Activated T-cell treated with anti-CD3 and anti-CD28 coated beads for 1 hour (primary cell): ENCODE measurements around the gene IGF2R.

Source experiments
- DNase-seq: peaks from one replicate; pipeline ENCODE4 v3.0.0-alpha.2; 2020; ENCODE audit warnings: low read depth

Gene IGF2R

DNA sequence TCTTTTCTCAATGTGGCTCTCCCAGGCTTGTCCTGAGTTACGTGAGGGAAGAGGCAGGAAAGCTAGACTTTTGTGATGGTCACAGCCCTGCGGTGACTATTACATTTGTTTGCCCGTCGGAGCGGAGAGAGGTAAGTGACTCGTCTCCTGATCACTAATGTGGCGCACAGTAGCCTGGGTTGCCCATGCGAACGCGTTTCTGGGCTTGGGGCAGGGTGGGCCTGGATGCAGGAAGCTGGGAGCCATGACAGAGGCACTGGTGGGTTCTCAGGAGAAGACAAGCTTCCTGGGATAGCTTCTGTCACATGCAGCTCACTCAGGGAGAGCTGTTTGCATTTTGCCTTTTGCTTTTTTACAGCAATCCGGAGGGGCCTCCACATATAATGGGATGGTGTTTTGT is 60.6 kb downstream of the IGF2R start:
- no peak for DNase-seq

GRCh38 chr6:160030103-160030502 is 61.2 kb downstream of the IGF2R start:
- DNase-seq = no peak

DNA sequence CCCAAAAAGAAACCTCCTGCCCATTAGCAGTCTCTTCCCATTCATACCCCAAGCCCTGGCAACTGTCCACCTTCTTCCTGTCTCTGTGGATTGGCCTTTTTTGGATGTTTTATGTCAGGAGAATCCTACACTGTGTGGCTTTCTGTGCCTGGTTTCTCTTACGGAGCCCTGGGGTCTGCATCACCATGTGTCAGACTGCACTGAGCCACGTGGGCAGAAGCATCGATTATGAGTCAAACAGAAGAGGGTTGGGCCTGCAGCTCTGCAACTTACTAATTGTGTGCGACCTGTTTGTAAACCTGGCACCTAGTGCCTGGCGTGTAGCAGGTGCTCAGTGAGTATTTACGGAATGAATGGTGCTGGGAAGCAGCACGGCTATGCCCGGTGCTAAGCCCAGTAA is 62.6 kb downstream of the IGF2R start:
- no peak for DNase-seq

GRCh38 chr6:160031871-160032270 is 63.0 kb downstream of the IGF2R start:
- no peak for DNase-seq

DNA sequence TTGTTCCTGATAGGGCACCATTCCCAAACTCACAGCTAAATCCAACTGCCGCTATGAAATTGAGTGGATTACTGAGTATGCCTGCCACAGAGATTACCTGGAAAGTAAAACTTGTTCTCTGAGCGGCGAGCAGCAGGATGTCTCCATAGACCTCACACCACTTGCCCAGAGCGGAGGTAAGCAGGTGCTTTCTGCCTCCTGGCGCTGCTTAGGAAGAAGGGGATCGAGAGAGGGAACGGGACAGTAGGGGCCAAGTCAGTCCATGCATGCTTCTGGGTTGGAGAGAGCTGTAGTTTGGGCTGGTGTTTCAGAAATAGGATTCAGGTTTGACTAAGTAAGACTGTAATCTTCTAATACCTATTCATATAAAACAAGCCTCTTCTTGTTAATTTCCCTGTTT is 63.7 kb downstream of the IGF2R start:
- DNase-seq = no peak

DNA sequence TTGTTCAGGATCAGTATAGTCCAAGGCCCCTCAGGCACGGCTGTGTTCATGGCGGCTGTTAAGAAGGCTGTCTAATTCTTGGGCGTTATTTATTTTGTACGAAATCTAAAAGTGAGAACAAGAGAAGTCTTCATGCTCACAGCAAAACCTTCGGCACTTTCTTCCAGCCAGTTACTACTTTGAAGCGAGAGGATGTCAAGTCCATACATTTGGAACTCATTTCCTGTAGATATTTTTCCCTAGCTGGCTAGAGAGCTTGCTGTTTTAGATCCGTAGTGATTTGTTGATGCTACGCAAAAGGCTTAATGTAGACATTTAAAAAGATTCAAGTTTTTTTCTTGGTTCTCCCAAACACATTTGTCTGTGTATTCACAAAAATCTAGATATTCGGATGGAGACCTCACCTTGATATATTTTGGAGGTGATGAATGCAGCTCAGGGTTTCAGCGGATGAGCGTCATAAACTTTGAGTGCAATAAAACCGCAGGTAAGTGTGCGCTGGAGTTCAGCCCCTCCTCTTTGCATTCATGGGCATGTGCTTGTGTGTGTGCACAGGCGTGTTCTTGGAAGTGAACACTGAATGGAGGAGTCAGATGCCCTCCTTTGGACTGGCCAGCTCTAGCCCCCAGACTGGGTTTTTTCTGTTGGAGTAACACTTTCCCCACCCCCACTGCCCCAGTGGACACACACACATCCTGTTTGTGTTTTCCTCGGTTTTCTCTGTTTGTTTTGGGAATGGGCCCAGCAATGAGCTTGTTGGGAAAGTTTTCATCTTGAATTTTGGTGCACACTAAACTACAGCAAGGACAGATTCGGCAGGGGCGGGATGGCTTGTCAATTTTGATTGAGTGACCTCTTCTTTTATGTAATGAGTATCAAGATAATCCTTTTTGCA is 65.4 kb downstream of the IGF2R start:
- no peak for DNase-seq

DNA sequence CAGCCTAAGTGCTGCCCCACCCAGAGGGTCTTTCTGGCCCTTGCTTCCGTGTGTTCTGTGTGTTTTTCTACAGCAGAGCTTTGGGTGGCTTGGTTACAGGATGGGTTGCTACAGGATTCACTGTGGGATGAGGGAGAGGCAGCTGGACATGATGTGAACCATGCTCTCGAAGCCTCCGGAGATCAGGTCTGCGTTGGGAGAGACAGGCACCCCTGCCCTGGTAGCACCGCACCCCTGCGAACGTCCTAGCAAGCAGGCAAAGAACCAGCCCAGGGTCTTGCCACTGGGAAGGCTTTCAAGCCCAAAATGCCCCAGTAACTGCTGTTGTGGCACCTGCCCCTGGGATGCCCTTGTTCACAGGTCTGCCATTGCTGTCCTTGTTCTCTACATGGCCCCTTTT is 66.4 kb downstream of the IGF2R start:
- DNase-seq = no peak

- no peak for DNase-seq
These were observed 66.9 kb downstream of the IGF2R start for GRCh38 chr6:160035693-160036330.

DNA sequence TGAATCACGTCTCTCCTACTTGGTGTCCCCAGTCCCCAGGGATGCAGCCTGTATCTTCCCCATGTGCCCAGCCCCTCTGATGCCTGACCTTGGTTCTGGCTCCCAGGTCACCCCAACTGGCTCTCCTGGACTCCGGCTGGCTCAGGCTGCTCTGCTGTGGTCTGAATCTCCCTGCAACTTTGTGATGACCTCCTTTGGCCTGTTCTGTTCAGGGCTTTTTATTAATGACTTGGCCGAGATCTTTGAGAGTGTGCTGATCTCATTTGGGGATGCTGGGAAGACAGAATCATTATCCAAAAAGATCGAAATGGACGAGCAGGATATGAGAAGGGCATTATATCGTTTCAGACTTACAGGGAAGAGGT is 67.4 kb downstream of the IGF2R start:
- no peak for DNase-seq

- DNase-seq = no peak
These were observed 67.9 kb downstream of the IGF2R start for GRCh38 chr6:160036790-160037206.

GRCh38 chr6:160038479-160038878 is 69.6 kb downstream of the IGF2R start:
- no peak for DNase-seq

- DNase-seq = no peak
These were observed 70.6 kb downstream of the IGF2R start for GRCh38 chr6:160039441-160039840.

DNA sequence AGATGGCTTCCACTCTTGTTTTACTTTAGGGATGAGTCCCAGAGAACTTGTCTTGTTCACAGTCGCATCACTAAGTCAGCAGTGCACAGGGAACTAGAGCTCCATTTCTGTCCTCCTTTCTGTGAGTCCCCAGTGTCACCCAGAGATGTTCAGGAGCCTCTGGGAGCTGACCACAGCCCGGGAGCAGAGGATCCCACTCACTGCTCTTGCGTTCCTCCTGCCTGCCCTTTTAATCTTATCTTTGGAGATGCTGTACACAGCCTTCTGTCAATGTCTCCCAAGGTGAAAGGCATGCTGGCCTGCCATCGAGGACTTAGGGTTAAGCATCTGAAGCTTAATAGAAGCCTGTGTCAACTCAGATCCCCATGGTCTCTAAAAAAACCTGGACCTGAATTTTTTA is 71.2 kb downstream of the IGF2R start:
- no peak for DNase-seq

GRCh38 chr6:160040527-160041264 is 71.8 kb downstream of the IGF2R start:
- no peak for DNase-seq

DNA sequence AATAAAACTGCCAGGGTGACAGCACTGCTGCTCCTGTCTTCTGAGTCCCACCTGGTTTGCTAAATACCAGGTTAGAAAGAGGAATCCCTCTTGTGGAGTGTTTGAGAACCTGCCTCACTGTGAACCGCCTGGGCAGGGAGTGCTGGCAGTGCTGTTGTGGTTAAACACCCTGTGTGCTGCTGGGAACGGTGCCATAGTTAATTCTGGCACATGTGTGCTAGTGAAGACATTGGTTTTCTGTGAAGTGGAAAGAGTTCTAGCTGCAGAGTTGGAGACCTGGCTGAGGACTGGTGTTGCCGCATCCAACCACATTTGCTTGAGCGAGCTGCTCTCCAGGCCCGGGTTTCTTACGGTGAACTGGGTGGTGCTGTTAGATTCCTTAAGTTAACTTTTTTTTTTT is 72.7 kb downstream of the IGF2R start:
- no peak for DNase-seq

DNA sequence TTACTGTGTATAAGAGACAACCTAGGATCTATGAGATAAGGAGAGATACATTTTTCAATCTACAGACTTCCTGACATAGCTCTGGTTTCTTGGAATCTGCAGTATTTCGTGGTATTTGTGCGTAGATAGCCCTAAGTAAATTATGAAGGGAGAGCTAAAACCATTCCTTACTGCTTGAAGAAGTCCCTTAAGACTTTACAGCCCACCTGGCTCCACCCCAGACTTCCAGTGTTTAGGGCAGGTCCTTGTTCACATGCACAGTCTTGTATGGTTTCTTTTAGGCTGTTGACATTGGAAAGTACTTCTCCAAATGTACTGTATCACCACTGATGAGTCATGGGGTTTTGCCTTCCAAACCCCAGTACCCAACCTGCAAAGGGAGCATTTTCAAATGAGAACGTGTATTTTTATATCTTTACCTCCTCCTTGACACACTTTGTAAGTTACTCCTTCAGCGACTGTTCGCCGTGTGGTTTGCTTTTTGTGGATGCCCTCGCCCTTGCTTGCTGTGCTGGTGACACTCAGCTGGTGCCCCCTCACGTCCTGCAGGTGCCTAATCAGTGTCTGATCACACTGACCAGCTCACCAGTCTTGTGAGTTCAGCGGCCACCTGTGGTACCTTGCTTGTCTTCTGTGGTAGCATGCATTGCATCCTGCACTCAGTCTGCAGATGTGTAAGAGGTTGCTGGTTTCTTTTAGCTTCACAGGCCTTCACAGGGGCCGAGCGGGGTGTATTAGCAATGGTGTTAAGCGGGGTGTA is 73.3 kb downstream of the IGF2R start:
- DNase-seq = no peak

- DNase-seq = no peak
These were observed 74.0 kb downstream of the IGF2R start for GRCh38 chr6:160042788-160043301.

GRCh38 chr6:160043784-160044183 is 74.9 kb downstream of the IGF2R start:
- no peak for DNase-seq

GRCh38 chr6:160044687-160045086 is 75.8 kb downstream of the IGF2R start:
- DNase-seq = no peak

GRCh38 chr6:160048471-160048870 is 79.6 kb downstream of the IGF2R start:
- DNase-seq = no peak

DNA sequence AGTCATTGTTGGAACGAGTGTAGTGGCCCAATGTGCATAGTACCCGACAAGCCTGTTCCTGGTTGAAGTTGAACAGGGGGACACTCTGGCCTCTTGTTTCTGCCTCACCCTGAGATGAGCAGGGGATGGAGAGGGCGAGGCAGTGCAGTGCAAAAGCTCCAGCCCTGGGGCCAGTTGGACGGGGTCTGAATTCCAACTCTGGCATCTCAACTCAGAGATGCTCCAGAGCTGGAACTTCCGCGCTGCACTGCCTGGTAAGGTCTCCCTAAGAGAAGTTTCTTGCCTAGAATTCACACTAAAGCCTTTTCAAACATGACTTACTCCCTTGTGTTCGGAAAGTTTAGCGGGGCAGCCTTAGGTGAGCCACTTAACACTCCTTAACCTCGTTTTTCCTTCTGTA is 80.5 kb downstream of the IGF2R start:
- DNase-seq = no peak

- no peak for DNase-seq
These were observed 81.1 kb downstream of the IGF2R start for GRCh38 chr6:160050022-160050421.
